HepG2 (cell line): ENCODE results near the gene CSNK1D. TPM values are rescaled to one million over a fixed set of nuclear protein-coding genes. Genes with fewer than 3 reads are reported as not detected.

ENCODE experiments used
- CREB1 ChIP-seq, 2 experiments: fragments of 450-650 bp in 1 of 2; IDR thresholded peaks; 2 replicates each; pipeline ENCODE4 v1.6.1; 2016 to 2017; ENCODE audit warnings: control low read depth in 1 of 2, mild to moderate bottlenecking in 1 of 2, missing compliant biosample characterization in 1 of 2, missing genetic modification characterization in 1 of 2
- HMG20A ChIP-seq: IDR thresholded peaks from 2 replicates; pipeline ENCODE4 v1.6.1; 2016; ENCODE audit warnings: borderline replicate concordance
- HOXA7 ChIP-seq: sonication (generic); formaldehyde crosslinking; IDR thresholded peaks from 2 replicates; pipeline ENCODE4 v1.8.1; 2022; ENCODE audit warnings: mild to moderate bottlenecking, missing genetic modification reagents, moderate library complexity
- HOXA9 ChIP-seq: sonication (generic); formaldehyde crosslinking; IDR thresholded peaks from 2 replicates; pipeline ENCODE4 v1.8.1; 2022; ENCODE audit warnings: missing genetic modification reagents, mild to moderate bottlenecking, moderate library complexity, borderline replicate concordance
- NFIC ChIP-seq: IDR thresholded peaks from 2 replicates; pipeline ENCODE4 v1.6.1; 2012; ENCODE audit warnings: mild to moderate bottlenecking, low read length, inconsistent platforms
- POLR2A ChIP-seq, 2 experiments: IDR thresholded peaks; 2 replicates each; pipeline ENCODE4 v1.6.1; 2011; ENCODE audit warnings: low read depth in 2 of 2, low read length in 2 of 2, mild to moderate bottlenecking in 1 of 2, moderate library complexity in 1 of 2; ENCODE audit not compliant: insufficient read depth in 1 of 2
- RBFOX2 ChIP-seq: fragments of 200-400 bp; formaldehyde crosslinking; IDR thresholded peaks from 2 replicates; pipeline ENCODE4 v1.6.1; 2017; ENCODE audit warnings: low read depth, mild to moderate bottlenecking, low read length
- RFX1 ChIP-seq: fragments of 450-650 bp; IDR thresholded peaks from 2 replicates; pipeline ENCODE4 v1.6.1; 2017
- SAFB2 ChIP-seq: sonication (generic); formaldehyde crosslinking; IDR thresholded peaks from 2 replicates; pipeline ENCODE4 v1.5.1; 2020; ENCODE audit warnings: missing genetic modification reagents, low read depth, mild to moderate bottlenecking, borderline replicate concordance
- TOE1 ChIP-seq: sonication (generic); formaldehyde crosslinking; IDR thresholded peaks from 2 replicates; pipeline ENCODE4 v1.4.0; 2020; ENCODE audit warnings: mild to moderate bottlenecking, missing genetic modification reagents
- WIZ ChIP-seq: sonication (generic); formaldehyde crosslinking; IDR thresholded peaks from 2 replicates; pipeline ENCODE4 v1.5.1; 2020; ENCODE audit warnings: mild to moderate bottlenecking, missing genetic modification reagents
- ZBTB42 ChIP-seq: sonication (generic); formaldehyde crosslinking; IDR thresholded peaks from 2 replicates; pipeline ENCODE4 v1.5.0; 2020; ENCODE audit warnings: mild to moderate bottlenecking, missing genetic modification reagents
- ZNF569 ChIP-seq: sonication (generic); formaldehyde crosslinking; IDR thresholded peaks from 2 replicates; pipeline ENCODE4 v1.5.0; 2020; ENCODE audit warnings: mild to moderate bottlenecking, missing genetic modification reagents, moderate library complexity, borderline replicate concordance
- ZNF589 ChIP-seq: sonication (generic); formaldehyde crosslinking; conservative IDR thresholded peaks from 2 replicates; pipeline ENCODE4 v1.8.0; 2022; ENCODE audit warnings: mild to moderate bottlenecking, moderate library complexity, missing genetic modification reagents
- ZNF607 ChIP-seq: sonication (generic); formaldehyde crosslinking; IDR thresholded peaks from 2 replicates; pipeline ENCODE4 v1.5.1; 2020; ENCODE audit warnings: missing genetic modification reagents, mild to moderate bottlenecking, borderline replicate concordance
- ZNF660 ChIP-seq: sonication (generic); formaldehyde crosslinking; IDR thresholded peaks from 2 replicates; pipeline ENCODE4 v1.5.1; 2020; ENCODE audit warnings: mild to moderate bottlenecking, low read depth, missing genetic modification reagents, borderline replicate concordance
- ZNF781 ChIP-seq: sonication (generic); formaldehyde crosslinking; IDR thresholded peaks from 2 replicates; pipeline ENCODE4 v1.5.1; 2020; ENCODE audit warnings: borderline replicate concordance, mild to moderate bottlenecking, missing genetic modification reagents; ENCODE audit errors: not compliant biosample characterization
- ZNF788 ChIP-seq: sonication (generic); formaldehyde crosslinking; IDR thresholded peaks from 2 replicates; pipeline ENCODE4 v1.5.0; 2020; ENCODE audit warnings: mild to moderate bottlenecking, missing genetic modification reagents, borderline replicate concordance
- ZSCAN29 ChIP-seq: sonication (generic); formaldehyde crosslinking; conservative IDR thresholded peaks from 2 replicates; pipeline ENCODE4 v1.4.0; 2020; ENCODE audit warnings: mild to moderate bottlenecking, missing genetic modification reagents
- polyA plus RNA-seq, 8 experiments: library from polyadenylated mRNA; depleted of rRNA in 3 of 8; stranded (reverse) in 7 of 8; unstranded in 1 of 8; fragments of >200 nt; fragmentation: Illumina TruSeq in 4 of 8; extraction: Trizol in 4 of 8; gene quantifications; 2 replicates each; pipeline versions ENCODE4 v1.2.1 to v1.2.3, GENCODE V29; 2011 to 2016; ENCODE audit warnings: low read depth in 4 of 8, missing spikeins in 1 of 8, mixed read lengths in 1 of 8; ENCODE audit not compliant: insufficient read depth in 1 of 8
- total RNA-seq, 5 experiments: library from RNA; depleted of rRNA; stranded (reverse); fragments of >200 nt; fragmentation: Illumina TruSeq; extraction: Trizol; gene quantifications; 2 replicates each; pipeline ENCODE4 v1.2.3, GENCODE V29; 2016; ENCODE audit warnings: low read depth in 1 of 5
- TF ChIP-seq, protein P1 (sequence below): sonication (generic); formaldehyde crosslinking; IDR thresholded peaks from 2 replicates; pipeline ENCODE4 v1.4.0; 2020; ENCODE audit warnings: mild to moderate bottlenecking, missing genetic modification reagents, borderline replicate concordance
- TF ChIP-seq, protein P2 (sequence below): sonication (generic); formaldehyde crosslinking; IDR thresholded peaks from 2 replicates; pipeline ENCODE4 v1.4.0; 2020; ENCODE audit warnings: missing genetic modification reagents
- TF ChIP-seq, protein P3 (sequence below): IDR thresholded peaks from 2 replicates; pipeline ENCODE4 v1.6.1; 2016; ENCODE audit warnings: missing compliant biosample characterization, missing genetic modification reagents, borderline replicate concordance
- TF ChIP-seq, protein P4 (sequence below): sonication (generic); formaldehyde crosslinking; IDR thresholded peaks from 2 replicates; pipeline ENCODE4 v1.4.0; 2020; ENCODE audit warnings: mild to moderate bottlenecking, missing genetic modification reagents

CSNK1D gene
- total and polyA plus RNA-seq, 2 of the 13 experiments (the other 11 are each of a cell fraction or from before 2014, with no cell fraction given), result 31.5 to 128 TPM

DNA sequence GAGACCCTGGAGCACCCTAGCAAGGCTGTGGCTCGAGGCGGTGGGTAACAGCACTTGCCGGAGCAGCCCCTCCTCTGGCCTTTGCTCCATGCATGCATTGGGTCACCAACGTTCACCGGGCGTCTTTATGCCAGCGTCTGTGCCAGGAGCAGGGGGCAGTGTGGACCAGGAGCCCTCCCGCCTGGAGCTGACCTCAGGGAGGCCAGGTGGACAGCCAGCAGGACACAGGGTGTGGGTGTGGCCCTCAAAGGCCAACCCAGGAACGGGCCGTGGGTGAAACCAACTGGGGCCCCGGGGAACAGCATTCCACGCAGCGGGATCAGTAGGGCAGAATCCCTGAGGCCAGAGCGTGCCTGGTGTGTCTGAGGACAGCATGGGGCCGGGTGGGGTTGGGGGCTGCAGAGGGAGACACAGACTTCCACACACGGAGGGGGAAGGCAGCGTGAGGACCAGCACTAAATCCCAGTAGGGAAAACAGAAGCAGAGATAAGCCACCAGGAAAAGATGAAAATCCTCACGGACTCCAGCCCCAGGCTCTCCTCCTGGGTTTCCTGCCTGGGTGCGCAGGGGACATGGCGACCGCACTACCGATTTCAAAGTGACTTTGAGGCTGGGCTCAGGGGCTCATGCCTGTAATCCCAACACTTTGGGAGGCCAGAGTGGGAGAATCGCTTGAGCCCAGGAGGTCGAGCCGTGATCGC is 46.8 kb upstream of the CSNK1D start (continued):
- TF ChIP-seq, protein P1, sequence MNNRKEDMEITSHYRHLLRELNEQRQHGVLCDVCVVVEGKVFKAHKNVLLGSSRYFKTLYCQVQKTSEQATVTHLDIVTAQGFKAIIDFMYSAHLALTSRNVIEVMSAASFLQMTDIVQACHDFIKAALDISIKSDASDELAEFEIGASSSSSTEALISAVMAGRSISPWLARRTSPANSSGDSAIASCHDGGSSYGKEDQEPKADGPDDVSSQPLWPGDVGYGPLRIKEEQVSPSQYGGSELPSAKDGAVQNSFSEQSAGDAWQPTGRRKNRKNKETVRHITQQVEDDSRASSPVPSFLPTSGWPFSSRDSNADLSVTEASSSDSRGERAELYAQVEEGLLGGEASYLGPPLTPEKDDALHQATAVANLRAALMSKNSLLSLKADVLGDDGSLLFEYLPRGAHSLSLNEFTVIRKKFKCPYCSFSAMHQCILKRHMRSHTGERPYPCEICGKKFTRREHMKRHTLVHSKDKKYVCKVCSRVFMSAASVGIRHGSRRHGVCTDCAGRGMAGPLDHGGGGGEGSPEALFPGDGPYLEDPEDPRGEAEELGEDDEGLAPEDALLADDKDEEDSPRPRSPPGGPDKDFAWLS, result no peak
- 0 out of 2 replicates have a peak, but pooled peaks have one; percentile 62 for TF ChIP-seq ZSCAN29 (CRISPR knock-in tag)
- TF ChIP-seq HOXA7, result no peak
- TF ChIP-seq WIZ (CRISPR knock-in tag), result no peak
- TF ChIP-seq, protein P2, sequence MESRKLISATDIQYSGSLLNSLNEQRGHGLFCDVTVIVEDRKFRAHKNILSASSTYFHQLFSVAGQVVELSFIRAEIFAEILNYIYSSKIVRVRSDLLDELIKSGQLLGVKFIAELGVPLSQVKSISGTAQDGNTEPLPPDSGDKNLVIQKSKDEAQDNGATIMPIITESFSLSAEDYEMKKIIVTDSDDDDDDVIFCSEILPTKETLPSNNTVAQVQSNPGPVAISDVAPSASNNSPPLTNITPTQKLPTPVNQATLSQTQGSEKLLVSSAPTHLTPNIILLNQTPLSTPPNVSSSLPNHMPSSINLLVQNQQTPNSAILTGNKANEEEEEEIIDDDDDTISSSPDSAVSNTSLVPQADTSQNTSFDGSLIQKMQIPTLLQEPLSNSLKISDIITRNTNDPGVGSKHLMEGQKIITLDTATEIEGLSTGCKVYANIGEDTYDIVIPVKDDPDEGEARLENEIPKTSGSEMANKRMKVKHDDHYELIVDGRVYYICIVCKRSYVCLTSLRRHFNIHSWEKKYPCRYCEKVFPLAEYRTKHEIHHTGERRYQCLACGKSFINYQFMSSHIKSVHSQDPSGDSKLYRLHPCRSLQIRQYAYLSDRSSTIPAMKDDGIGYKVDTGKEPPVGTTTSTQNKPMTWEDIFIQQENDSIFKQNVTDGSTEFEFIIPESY (CRISPR knock-in tag), result no peak
- TF ChIP-seq, protein P3, sequence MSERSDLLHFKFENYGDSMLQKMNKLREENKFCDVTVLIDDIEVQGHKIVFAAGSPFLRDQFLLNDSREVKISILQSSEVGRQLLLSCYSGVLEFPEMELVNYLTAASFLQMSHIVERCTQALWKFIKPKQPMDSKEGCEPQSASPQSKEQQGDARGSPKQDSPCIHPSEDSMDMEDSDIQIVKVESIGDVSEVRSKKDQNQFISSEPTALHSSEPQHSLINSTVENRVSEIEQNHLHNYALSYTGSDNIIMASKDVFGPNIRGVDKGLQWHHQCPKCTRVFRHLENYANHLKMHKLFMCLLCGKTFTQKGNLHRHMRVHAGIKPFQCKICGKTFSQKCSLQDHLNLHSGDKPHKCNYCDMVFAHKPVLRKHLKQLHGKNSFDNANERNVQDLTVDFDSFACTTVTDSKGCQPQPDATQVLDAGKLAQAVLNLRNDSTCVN (CRISPR knock-in tag), result 0 out of 2 replicates have a peak, but pooled peaks have one; percentile 32
- TF ChIP-seq ZBTB42, result no peak
- TF ChIP-seq CREB1 (IDR thresholded peaks at IDR 0.05), result no peak
- TF ChIP-seq CREB1 (CRISPR knock-in tag; IDR thresholded peaks at IDR 0.05), result no peak
- TF ChIP-seq ZNF788 (CRISPR knock-in tag), result peak; percentile 60; the same call in 1 of the 2 replicates
- no peak for TF ChIP-seq NFIC
- TF ChIP-seq RBFOX2, result peak; percentile 28; the same call in 1 of the 2 replicates
- no peak for TF ChIP-seq ZNF607
- TF ChIP-seq ZNF781 (CRISPR knock-in tag), result no peak
- no peak for TF ChIP-seq TOE1 (CRISPR knock-in tag)
- TF ChIP-seq HOXA9 (CRISPR knock-in tag), result no peak
- no peak for TF ChIP-seq RFX1
- TF ChIP-seq ZNF660 (CRISPR knock-in tag), result no peak
- no peak for TF ChIP-seq HMG20A (CRISPR knock-in tag)
- TF ChIP-seq ZNF569, result no peak
- TF ChIP-seq, protein P4, sequence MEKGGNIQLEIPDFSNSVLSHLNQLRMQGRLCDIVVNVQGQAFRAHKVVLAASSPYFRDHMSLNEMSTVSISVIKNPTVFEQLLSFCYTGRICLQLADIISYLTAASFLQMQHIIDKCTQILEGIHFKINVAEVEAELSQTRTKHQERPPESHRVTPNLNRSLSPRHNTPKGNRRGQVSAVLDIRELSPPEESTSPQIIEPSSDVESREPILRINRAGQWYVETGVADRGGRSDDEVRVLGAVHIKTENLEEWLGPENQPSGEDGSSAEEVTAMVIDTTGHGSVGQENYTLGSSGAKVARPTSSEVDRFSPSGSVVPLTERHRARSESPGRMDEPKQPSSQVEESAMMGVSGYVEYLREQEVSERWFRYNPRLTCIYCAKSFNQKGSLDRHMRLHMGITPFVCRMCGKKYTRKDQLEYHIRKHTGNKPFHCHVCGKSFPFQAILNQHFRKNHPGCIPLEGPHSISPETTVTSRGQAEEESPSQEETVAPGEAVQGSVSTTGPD (CRISPR knock-in tag), result 0 out of 2 replicates have a peak, but pooled peaks have one; percentile 45
- no peak for TF ChIP-seq SAFB2 (CRISPR knock-in tag)
- no peak; the same call in none of the 2 replicates for TF ChIP-seq ZNF589 (CRISPR knock-in tag)
- TF ChIP-seq POLR2A (IDR thresholded peaks at IDR 0.05; ENCODE audit: insufficient read depth in 1 of 2, low read depth in 2 of 2, low read length in 2 of 2), result no peak
